DND-41 (cell line): ENCODE measurements around the gene CPD.

Source experiments
- ATAC-seq: fragments of 200-7000 bp; cut with Tn5 transposase; 3 replicates; pipeline ENCODE4 v1.9.1; 2021; ENCODE audit warnings: low read depth; ENCODE audit not compliant: insufficient read depth
- DNase-seq: peaks from one replicate; pipeline ENCODE4 v3.0.0-alpha.2; 2020
- H2AFZ ChIP-seq: 2 replicates; pipeline ENCODE4 v1.6.0; 2012; ENCODE audit warnings: low read depth, low read length
- H3K27ac ChIP-seq: 2 replicates; pipeline ENCODE4 v1.5.1; 2012; ENCODE audit warnings: low read length, inconsistent platforms
- H3K27me3 ChIP-seq: fragments of 200-600 bp; sonication (generic); 2 replicates; pipeline ENCODE4 v1.6.0; 2012; ENCODE audit warnings: low read length, mild to moderate bottlenecking, inconsistent platforms; ENCODE audit not compliant: insufficient read depth, poor library complexity
- H3K36me3 ChIP-seq: 2 replicates; pipeline ENCODE4 v1.5.1; 2012; ENCODE audit warnings: low read length, inconsistent platforms; ENCODE audit not compliant: insufficient read depth
- H3K4me1 ChIP-seq: 2 replicates; pipeline ENCODE4 v1.5.1; 2012; ENCODE audit warnings: mild to moderate bottlenecking, low read length; ENCODE audit not compliant: insufficient read depth
- H3K4me2 ChIP-seq: 2 replicates; pipeline ENCODE4 v1.6.0; 2012; ENCODE audit warnings: mild to moderate bottlenecking, moderate library complexity, low read length, inconsistent platforms; ENCODE audit not compliant: insufficient read depth
- H3K4me3 ChIP-seq, 2 experiments: fragments of 200-600 bp in 1 of 2; shearing (Covaris generic) in 1 of 2; 2 replicates each; pipeline ENCODE4 v1.5.1; 2012 to 2016; ENCODE audit warnings: inconsistent platforms in 2 of 2, low read length in 2 of 2, mild to moderate bottlenecking in 2 of 2, low read depth in 1 of 2, moderate library complexity in 1 of 2
- H3K79me2 ChIP-seq: 2 replicates; pipeline ENCODE4 v1.6.0; 2012; ENCODE audit warnings: low read length, inconsistent platforms; ENCODE audit not compliant: insufficient read depth
- H3K9ac ChIP-seq: 2 replicates; pipeline ENCODE4 v1.6.0; 2012; ENCODE audit warnings: low read depth, mild to moderate bottlenecking, inconsistent platforms, low read length, moderate library complexity
- H3K9me3 ChIP-seq: 2 replicates; pipeline ENCODE4 v1.5.1; 2012; ENCODE audit warnings: low read length, moderate library complexity, mild to moderate bottlenecking, inconsistent platforms; ENCODE audit not compliant: insufficient read depth, severe bottlenecking
- H4K20me1 ChIP-seq: 2 replicates; pipeline ENCODE4 v1.6.0; 2012; ENCODE audit warnings: low read length; ENCODE audit not compliant: insufficient read depth
- EZH2 ChIP-seq: IDR thresholded peaks from 3 replicates; pipeline ENCODE4 v1.6.1; 2012; ENCODE audit warnings: borderline replicate concordance, low read depth, mild to moderate bottlenecking, moderate library complexity, low read length, inconsistent platforms; ENCODE audit not compliant: severe bottlenecking
- TF ChIP-seq, protein P1 (sequence below): IDR thresholded peaks from 2 replicates; pipeline ENCODE4 v1.5.1; 2012; ENCODE audit warnings: borderline replicate concordance, low read length, moderate library complexity, mild to moderate bottlenecking; ENCODE audit not compliant: poor library complexity, severe bottlenecking; ENCODE audit errors: extremely low read depth

CPD gene

DNA sequence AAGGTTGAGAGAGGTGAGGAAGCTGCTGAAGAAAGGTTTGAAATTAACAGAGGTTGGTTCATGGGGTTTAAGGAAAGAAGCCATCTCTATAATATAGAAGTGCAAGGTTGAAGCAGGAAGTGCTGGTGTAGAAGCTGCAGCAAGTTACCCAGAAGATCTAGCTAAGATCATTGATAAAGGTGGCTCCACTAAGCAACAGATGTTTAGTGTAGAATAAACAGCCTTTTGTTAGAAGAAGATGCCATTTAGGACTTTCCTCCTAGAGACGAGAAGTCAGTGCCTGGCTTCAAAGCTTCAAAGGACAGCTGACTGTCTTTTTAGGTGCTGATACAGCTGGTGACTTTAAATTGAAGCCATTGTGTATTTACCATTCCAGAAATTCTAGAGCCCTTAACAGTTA lies 127.8 kb downstream of the CPD start:
- no peak overlapping the region for H2AFZ ChIP-seq
- H3K79me2 ChIP-seq, result no peaks in the 10 kb centered on the region
- H3K9me3 ChIP-seq, result no peaks in the 10 kb centered on the region
- H3K4me1 ChIP-seq, result no peaks in the 10 kb centered on the region
- H3K4me2 ChIP-seq, result no peak overlapping the region
- H3K4me3 ChIP-seq, result no peak overlapping the region
- DNase-seq (no peak), ATAC-seq (no peak)
- no peak overlapping the region for H3K9ac ChIP-seq
- H4K20me1 ChIP-seq, result no peaks in the 10 kb centered on the region
- H3K27me3 ChIP-seq, result no peaks in the 10 kb centered on the region
- no peak overlapping the region for H3K27ac ChIP-seq
- no peak for TF ChIP-seq EZH2
- TF ChIP-seq, protein P1, sequence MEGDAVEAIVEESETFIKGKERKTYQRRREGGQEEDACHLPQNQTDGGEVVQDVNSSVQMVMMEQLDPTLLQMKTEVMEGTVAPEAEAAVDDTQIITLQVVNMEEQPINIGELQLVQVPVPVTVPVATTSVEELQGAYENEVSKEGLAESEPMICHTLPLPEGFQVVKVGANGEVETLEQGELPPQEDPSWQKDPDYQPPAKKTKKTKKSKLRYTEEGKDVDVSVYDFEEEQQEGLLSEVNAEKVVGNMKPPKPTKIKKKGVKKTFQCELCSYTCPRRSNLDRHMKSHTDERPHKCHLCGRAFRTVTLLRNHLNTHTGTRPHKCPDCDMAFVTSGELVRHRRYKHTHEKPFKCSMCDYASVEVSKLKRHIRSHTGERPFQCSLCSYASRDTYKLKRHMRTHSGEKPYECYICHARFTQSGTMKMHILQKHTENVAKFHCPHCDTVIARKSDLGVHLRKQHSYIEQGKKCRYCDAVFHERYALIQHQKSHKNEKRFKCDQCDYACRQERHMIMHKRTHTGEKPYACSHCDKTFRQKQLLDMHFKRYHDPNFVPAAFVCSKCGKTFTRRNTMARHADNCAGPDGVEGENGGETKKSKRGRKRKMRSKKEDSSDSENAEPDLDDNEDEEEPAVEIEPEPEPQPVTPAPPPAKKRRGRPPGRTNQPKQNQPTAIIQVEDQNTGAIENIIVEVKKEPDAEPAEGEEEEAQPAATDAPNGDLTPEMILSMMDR, result no peak
- peaks cover 51% of the 10 kb centered on the region for H3K36me3 ChIP-seq

DNA sequence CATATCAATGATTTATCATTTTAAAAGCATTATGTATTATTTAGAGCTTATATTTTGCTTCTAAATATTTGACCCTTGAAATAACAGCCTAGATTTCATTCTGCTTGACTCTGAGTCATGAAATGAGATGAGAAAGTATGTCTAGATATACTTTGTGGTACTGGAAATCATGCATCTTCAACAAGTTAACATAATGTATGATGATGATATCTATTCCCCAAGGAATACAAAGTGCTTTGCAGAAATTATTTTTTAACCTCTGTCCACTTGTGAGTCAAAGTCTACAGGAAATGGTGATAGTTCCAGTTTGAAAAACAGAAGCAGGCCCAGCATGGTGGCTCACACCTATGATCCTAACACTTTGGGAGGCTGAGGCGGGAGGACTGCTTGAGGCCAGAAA lies 134.6 kb downstream of the CPD start:
- no peak for ATAC-seq
- Histone ChIP-seq H3K4me2 (no peak overlapping the region), H3K27ac (no peak overlapping the region), H3K4me1 (no peaks in the 10 kb centered on the region), H4K20me1 (no peaks in the 10 kb centered on the region), H3K9me3 (no peaks in the 10 kb centered on the region), H3K36me3 (peaks cover 43% of the 10 kb centered on the region), H3K79me2 (no peaks in the 10 kb centered on the region), H3K4me3 (no peak overlapping the region), H3K9ac (no peak overlapping the region), H3K27me3 (no peaks in the 10 kb centered on the region), H2AFZ (no peak overlapping the region)
- TF ChIP-seq, protein P1, result no peak
- no peak for TF ChIP-seq EZH2
- DNase-seq, result no peak

DNA sequence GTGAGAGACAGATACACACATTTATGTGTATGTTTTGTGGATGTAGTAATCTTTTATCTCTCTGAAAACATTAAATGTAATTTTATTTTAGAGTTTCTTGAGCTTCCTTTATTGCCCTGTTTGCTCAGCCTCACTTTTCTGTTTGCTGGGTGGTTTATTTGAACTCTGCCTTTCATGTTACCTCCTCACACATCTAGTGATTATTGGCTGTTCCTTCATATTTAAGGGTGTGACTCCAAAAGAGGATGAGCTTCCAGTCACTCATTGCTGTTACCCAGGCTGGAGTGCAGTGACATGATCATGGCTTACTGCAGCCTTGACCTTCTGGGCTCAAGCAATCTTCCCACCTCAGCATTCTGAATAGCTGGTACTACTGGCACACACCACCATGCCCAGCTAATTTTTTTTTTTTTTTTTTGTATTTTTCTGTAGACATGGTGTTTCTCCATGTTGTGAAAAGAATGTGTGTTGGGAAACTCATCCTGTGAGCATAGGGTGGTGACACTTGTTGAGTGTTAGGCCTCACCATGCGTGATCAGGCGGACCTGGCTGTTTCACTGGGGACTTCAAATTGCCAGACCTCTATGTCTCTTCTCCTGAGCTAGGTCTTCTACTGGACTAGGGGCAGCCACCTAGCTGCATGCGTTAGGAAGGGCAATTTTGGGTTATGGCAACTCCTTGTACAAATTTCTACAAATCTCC lies 136.3 kb downstream of the CPD start:
- Histone ChIP-seq H3K9me3 (no peaks in the 10 kb centered on the region), H3K27me3 (no peaks in the 10 kb centered on the region), H3K79me2 (no peaks in the 10 kb centered on the region), H2AFZ (no peak overlapping the region), H4K20me1 (no peaks in the 10 kb centered on the region), H3K4me1 (no peaks in the 10 kb centered on the region), H3K4me3 (no peak overlapping the region), H3K27ac (no peak overlapping the region), H3K4me2 (no peak overlapping the region), H3K9ac (no peak overlapping the region), H3K36me3 (peaks cover 56% of the 10 kb centered on the region)
- no peak for TF ChIP-seq EZH2
- TF ChIP-seq, protein P1, result no peak
- DNase-seq, result no peak
- ATAC-seq, result no peak

DNA sequence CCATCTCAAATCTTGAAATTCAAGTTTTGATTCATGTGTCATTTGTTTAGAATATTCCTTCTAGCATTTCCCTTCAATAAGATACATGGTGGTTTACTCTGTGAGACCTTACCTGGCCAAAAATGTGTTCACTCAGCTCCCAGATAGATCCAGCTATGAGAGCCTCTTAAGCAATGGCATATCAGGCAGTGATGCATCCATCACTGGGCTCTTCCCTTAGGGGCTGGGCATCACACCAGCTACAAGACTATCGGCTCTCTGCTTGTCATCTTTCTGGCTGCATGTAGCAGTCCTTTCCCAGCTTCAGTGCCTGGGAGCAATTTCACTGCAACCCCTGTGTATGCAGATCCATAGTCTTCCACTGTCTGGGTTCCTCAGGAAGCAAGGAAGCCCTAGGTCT lies 139.1 kb downstream of the CPD start:
- Histone ChIP-seq H4K20me1 (no peaks in the 10 kb centered on the region), H3K9me3 (peaks cover 9% of the 10 kb centered on the region), H3K27ac (no peak overlapping the region), H3K4me2 (no peak overlapping the region), H3K36me3 (peaks cover 69% of the 10 kb centered on the region), H3K27me3 (no peaks in the 10 kb centered on the region), H3K4me1 (no peaks in the 10 kb centered on the region), H2AFZ (no peak overlapping the region), H3K79me2 (no peaks in the 10 kb centered on the region), H3K4me3 (no peak overlapping the region), H3K9ac (no peak overlapping the region)
- DNase-seq (no peak), ATAC-seq (no peak)
- TF ChIP-seq EZH2, result no peak
